NCI-H2107 (cell line): Measurements from ENCODE around the gene ZNF568.

Experiments used
- DNase-seq: peaks from one replicate; lab custom pipeline; 2025; lab: John Stamatoyannopoulos, UW

ZNF568 gene

GRCh38 chr19:36999313-36999712 is 83.2 kb downstream of the ZNF568 start:
- DNase-seq: no peak

- DNase-seq: no peak
Observed at GRCh38 chr19:37007587-37008220, 91.6 kb downstream of the ZNF568 start.

DNA sequence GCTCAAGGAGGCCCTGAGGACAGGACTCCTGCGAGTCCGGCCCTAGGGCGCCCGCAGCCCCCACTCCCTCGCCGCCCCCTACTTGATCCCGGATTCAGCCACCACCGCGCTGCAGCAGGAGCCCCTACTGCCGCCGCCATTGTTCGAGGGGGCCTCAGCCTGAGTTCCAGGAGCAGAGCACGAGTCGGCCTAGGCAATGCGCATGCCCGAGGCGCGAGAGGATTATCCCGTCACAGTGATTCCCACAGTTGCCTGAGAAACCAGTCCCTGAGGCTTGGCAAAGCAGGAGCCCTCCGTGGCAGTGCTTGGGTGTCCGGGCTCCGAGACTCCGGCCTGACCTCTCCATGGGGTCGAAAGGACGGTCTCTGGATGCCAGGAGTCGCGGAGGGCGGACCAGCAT is 93.7 kb downstream of the ZNF568 start:
- DNase-seq: no peak

DNA sequence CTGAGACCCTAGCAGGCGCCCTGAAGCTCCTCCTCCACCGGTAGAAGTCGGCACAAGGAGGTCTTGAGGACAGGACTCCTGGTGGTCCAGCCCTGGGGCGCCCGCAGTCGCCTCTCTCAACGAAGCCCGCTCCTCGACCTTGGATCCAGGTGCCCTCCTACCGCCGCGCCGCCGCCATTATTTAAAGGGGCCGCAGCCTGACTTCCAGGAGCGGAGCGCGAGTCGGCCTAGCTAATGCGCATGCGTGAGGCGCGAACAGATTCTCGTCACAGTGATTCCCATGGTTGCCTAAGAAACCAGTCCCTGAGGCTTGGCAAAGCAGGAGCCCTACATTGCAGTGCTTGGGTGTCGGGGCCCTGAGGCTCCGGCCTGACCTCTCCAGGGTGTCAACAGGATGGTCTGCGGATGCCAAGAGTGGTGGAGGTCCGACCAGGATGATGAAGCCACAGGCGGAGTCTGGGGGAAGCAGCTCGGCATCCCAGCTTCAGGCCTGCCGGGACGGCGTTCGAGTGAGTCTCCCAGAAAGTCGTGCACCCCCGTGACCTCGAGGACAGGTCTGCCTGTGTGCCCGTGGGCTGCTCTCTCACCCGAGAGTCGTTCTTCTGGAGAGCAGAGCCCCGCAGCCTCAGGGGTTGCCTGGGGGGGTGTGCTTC is 96.1 kb downstream of the ZNF568 start:
- no peak for DNase-seq

DNA sequence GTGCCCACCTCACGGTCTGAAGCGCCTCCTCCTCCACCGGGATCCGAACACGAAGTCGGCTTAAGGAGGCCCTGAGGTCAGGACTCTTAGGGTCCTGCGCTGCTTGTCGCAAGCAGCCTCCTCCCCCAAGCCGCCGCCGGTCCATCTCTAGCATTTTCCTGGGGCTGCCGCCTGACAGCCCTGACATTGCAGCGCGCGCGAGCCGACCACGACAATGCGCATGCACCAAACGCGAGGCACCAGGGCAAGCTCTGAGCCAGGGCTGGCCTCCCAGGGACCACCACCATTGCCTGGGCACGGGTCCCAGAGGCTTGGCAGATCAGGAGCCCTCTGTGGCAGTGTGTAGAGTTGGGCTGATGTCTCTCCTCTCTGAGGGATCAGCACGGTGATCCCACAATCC is 98.3 kb downstream of the ZNF568 start:
- DNase-seq: no peak

GRCh38 chr19:37045140-37045539 is 129.0 kb downstream of the ZNF568 start:
- no peak for DNase-seq
